ENCODE results near the gene BTBD9. TPM values are rescaled to one million over a fixed set of nuclear protein-coding genes. Genes with fewer than 3 reads are reported as not detected.

Gene BTBD9
- total RNA-seq, 1 donor from 2014 or later, result 47.9 TPM

DNA sequence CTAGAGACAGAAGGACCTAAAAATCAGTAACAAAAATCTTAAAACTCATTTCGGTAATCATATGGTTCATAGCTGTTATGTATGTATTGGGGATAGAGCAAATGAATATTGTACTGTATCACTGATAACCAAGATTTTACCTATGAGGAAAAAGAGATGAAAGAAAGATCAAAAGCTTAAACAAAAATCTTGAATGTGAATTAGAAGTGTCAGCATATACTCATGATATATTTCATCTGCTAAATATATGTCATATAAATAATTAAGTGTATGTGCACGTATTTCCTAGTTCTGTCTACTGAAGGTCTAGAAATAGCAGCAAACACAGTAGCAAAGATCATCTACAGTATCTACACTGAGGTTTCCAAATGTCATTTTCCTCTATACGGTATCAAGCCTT is 299.8 kb downstream of the BTBD9 start:
- H3K4me3 ChIP-seq, result no peak overlapping the region
- no peaks in the 10 kb centered on the region for H3K27me3 ChIP-seq
- TF ChIP-seq, protein P1, sequence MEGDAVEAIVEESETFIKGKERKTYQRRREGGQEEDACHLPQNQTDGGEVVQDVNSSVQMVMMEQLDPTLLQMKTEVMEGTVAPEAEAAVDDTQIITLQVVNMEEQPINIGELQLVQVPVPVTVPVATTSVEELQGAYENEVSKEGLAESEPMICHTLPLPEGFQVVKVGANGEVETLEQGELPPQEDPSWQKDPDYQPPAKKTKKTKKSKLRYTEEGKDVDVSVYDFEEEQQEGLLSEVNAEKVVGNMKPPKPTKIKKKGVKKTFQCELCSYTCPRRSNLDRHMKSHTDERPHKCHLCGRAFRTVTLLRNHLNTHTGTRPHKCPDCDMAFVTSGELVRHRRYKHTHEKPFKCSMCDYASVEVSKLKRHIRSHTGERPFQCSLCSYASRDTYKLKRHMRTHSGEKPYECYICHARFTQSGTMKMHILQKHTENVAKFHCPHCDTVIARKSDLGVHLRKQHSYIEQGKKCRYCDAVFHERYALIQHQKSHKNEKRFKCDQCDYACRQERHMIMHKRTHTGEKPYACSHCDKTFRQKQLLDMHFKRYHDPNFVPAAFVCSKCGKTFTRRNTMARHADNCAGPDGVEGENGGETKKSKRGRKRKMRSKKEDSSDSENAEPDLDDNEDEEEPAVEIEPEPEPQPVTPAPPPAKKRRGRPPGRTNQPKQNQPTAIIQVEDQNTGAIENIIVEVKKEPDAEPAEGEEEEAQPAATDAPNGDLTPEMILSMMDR (IDR thresholded peaks at IDR 0.05), result no peak
- H3K27ac ChIP-seq, result no peak overlapping the region
- DNase-seq (no peak), ATAC-seq (no peak)
- H3K4me1 ChIP-seq, result no peaks in the 10 kb centered on the region
- intact Hi-C loops (cut with DNase I), result no loop called here
- H3K9me3 ChIP-seq, result no peaks in the 10 kb centered on the region
- no peaks in the 10 kb centered on the region for H3K36me3 ChIP-seq

DNA sequence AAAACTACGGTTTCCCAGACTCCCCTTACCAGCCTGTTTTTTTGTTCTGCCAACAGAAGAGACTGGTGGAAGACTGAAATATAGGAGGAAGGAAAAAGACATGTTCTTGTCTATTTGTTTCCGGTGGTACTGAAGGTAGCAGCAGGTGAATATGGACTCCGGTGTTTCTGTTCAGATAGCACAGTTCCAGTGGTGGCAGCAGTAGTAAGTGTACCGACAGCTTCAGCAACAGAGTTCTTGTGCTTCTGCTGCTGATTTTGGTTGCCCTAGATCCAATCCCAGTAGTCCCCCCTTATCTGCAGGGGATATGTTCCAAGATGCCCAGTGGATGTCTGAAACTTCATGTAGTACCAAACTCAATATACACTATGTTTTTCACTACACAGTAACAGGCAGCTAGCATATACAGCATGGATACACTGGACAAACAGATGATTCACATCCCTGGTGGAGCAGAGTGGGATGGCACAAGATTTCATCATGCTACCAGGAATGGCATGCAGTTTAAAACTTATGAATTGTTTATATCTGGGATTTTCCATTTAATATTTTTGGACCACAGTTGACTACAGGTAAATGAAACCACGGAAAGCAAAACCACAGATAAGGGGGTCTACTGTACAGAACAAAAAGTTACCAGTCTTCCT is 301.8 kb downstream of the BTBD9 start:
- intact Hi-C loops (cut with DNase I), result no loop called here
- H3K27ac ChIP-seq, result no peak overlapping the region
- no peaks in the 10 kb centered on the region for H3K36me3 ChIP-seq
- no peaks in the 10 kb centered on the region for H3K4me1 ChIP-seq
- ATAC-seq, result no peak
- no peak overlapping the region for H3K4me3 ChIP-seq
- no peaks in the 10 kb centered on the region for H3K9me3 ChIP-seq
- no peak for DNase-seq
- TF ChIP-seq, protein P1 (IDR thresholded peaks at IDR 0.05), result no peak
- H3K27me3 ChIP-seq, result no peaks in the 10 kb centered on the region

GRCh38 chr6:38336922-38337321 is 302.8 kb downstream of the BTBD9 start:
- TF ChIP-seq, protein P1 (IDR thresholded peaks at IDR 0.05), result no peak
- H3K27ac ChIP-seq, result no peak overlapping the region
- no peak overlapping the region for H3K4me3 ChIP-seq
- no peaks in the 10 kb centered on the region for H3K9me3 ChIP-seq
- no peaks in the 10 kb centered on the region for H3K27me3 ChIP-seq
- H3K36me3 ChIP-seq, result no peaks in the 10 kb centered on the region
- DNase-seq (no peak), ATAC-seq (no peak)
- intact Hi-C loops (cut with DNase I), result no loop called here
- H3K4me1 ChIP-seq, result no peaks in the 10 kb centered on the region

DNA sequence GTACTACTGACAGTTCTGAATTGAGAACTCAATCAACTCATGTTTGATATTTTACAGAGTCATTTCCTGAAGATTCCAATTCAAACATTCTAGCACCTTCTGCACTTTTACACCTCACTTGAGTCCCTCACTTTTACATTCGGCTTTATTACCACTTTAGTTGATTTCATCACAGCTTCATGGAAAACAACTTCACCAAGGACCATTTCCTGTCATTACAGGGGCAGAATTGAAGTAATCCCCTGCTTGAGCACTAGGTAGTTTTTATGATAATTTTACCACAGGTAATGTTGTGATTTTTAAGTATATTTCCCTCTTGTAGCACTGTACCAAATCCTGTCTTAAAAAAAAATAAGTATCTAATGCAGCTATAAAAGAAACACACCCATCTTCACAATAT is 312.9 kb downstream of the BTBD9 start:
- Histone ChIP-seq H3K27me3 (no peaks in the 10 kb centered on the region), H3K4me1 (no peaks in the 10 kb centered on the region), H3K4me3 (no peak overlapping the region), H3K9me3 (no peaks in the 10 kb centered on the region), H3K27ac (peak overlapping the region; percentile 43), H3K36me3 (no peaks in the 10 kb centered on the region)
- DNase-seq (no peak), ATAC-seq (peak; percentile 43)
- intact Hi-C loops (cut with DNase I), result no loop called here
- TF ChIP-seq, protein P1 (IDR thresholded peaks at IDR 0.05), result no peak

DNA sequence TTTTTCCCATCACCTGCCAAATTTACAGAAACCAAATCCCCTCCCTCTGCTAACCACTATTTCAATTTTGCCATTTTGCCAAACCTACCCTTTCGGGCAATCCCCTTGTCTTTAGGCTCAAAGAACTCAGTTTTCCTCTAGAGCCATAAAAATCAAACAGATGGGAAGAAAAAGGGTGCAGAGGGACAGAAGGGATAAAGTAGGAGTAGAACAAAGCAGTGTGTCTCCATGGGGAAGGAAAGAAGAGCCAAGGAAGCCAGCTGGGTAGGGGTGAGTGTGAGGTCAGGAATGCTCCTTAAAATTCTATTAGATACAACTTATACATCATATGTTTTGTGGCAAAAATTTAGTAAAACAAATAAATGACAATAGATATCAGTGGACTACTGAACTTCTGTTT is 316.5 kb downstream of the BTBD9 start:
- Histone ChIP-seq H3K9me3 (no peaks in the 10 kb centered on the region), H3K27me3 (no peaks in the 10 kb centered on the region), H3K4me3 (no peak overlapping the region), H3K36me3 (no peaks in the 10 kb centered on the region), H3K27ac (no peak overlapping the region), H3K4me1 (no peaks in the 10 kb centered on the region)
- ATAC-seq (no peak), DNase-seq (no peak)
- TF ChIP-seq, protein P1 (IDR thresholded peaks at IDR 0.05), result no peak
- intact Hi-C loops (cut with DNase I), result no loop called here

- Histone ChIP-seq H3K4me1 (no peaks in the 10 kb centered on the region), H3K36me3 (no peaks in the 10 kb centered on the region), H3K9me3 (no peaks in the 10 kb centered on the region), H3K27ac (no peak overlapping the region), H3K4me3 (no peak overlapping the region), H3K27me3 (no peaks in the 10 kb centered on the region)
- intact Hi-C loops (cut with DNase I), result no loop called here
- no peak for DNase-seq
- ATAC-seq, result no peak
- TF ChIP-seq, protein P1 (IDR thresholded peaks at IDR 0.05), result no peak
Measured at GRCh38 chr6:38322138-38322537, 317.6 kb downstream of the BTBD9 start.

Data from upper lobe of right lung (tissue), 1 donor.